ENCODE measurements around the gene PMIS2.

GRCh38 chr19:35622750-35623149, 36.8 kb downstream of the PMIS2 start:
- TF ChIP-seq CTCF (IDR thresholded peaks at IDR 0.05) (no peak), POLR2A (IDR thresholded peaks at IDR 0.05) (no peak)
